Keratinocyte (primary cell): ENCODE data around the gene TRIM56. TPM values are rescaled to one million over a fixed set of nuclear protein-coding genes. Genes with fewer than 3 reads are reported as not detected.
"Not testable (repeated sequence)": the region's sequence is repeated elsewhere in the genome, so short reads cannot be mapped to it uniquely, and the experiment has no call there.

Source experiments
- DNase-seq: peaks from one replicate; pipeline ENCODE4 v3.0.0-alpha.2; 2011; ENCODE audit warnings: low read depth, missing footprints, low spot score
- FAIRE-seq: peaks from 2 replicates; lab custom pipeline; 2011; peaks lifted over from hg19 to GRCh38; lab: Jason Lieb, UNC
- H2AFZ ChIP-seq: 2 replicates; pipeline ENCODE4 v1.6.0; 2012; ENCODE audit warnings: low read length, control low read depth, inconsistent platforms; ENCODE audit not compliant: control insufficient read depth
- H3K27ac ChIP-seq: 2 replicates; pipeline ENCODE4 v1.5.1; 2011; ENCODE audit warnings: low read length; ENCODE audit not compliant: control insufficient read depth, insufficient read depth
- H3K27me3 ChIP-seq: 3 replicates; pipeline ENCODE4 v1.6.0; 2011; ENCODE audit warnings: low read length; ENCODE audit not compliant: control insufficient read depth, insufficient read depth; ENCODE audit errors: extremely low read depth
- H3K36me3 ChIP-seq, 2 experiments: 2 replicates in 1 of 2; 3 replicates in 1 of 2; pipeline ENCODE4 v1.5.1; 2011; ENCODE audit warnings: low read length in 2 of 2, mild to moderate bottlenecking in 1 of 2; ENCODE audit not compliant: control insufficient read depth in 2 of 2, insufficient read depth in 2 of 2; ENCODE audit errors: extremely low read depth in 1 of 2
- H3K4me1 ChIP-seq: 3 replicates; pipeline ENCODE4 v1.5.1; 2011; ENCODE audit warnings: low read length; ENCODE audit not compliant: control insufficient read depth, insufficient read depth; ENCODE audit errors: extremely low read depth
- H3K4me2 ChIP-seq: 3 replicates; pipeline ENCODE4 v1.6.0; 2011; ENCODE audit warnings: low read depth, low read length; ENCODE audit not compliant: control insufficient read depth, insufficient read depth; ENCODE audit errors: extremely low read depth
- H3K4me3 ChIP-seq, 3 experiments: fragments of 200-600 bp in 1 of 3; sonication (generic) in 1 of 3; 2 replicates in 2 of 3; 3 replicates in 1 of 3; pipeline ENCODE4 v1.5.1; 2011 to 2016; ENCODE audit warnings: low read length in 3 of 3, mild to moderate bottlenecking in 3 of 3, control low read depth in 2 of 3, inconsistent platforms in 1 of 3, low read depth in 1 of 3, mixed read lengths in 1 of 3, mixed run types in 1 of 3, moderate library complexity in 1 of 3; ENCODE audit not compliant: control insufficient read depth in 2 of 3, insufficient read depth in 2 of 3; ENCODE audit errors: extremely low read depth in 1 of 3
- H3K79me2 ChIP-seq: 2 replicates; pipeline ENCODE4 v1.6.0; 2012; ENCODE audit warnings: low read length; ENCODE audit not compliant: control insufficient read depth, insufficient read depth
- H3K9ac ChIP-seq: 3 replicates; pipeline ENCODE4 v1.6.0; 2011; ENCODE audit warnings: low read length; ENCODE audit not compliant: control insufficient read depth, insufficient read depth; ENCODE audit errors: extremely low read depth
- H3K9me1 ChIP-seq: 3 replicates; pipeline ENCODE4 v1.6.0; 2011; ENCODE audit warnings: low read length; ENCODE audit not compliant: control insufficient read depth, insufficient read depth; ENCODE audit errors: extremely low read depth
- H3K9me3 ChIP-seq: 2 replicates; pipeline ENCODE4 v1.5.1; 2012; ENCODE audit warnings: low read depth, low read length; ENCODE audit not compliant: control insufficient read depth
- H4K20me1 ChIP-seq: 3 replicates; pipeline ENCODE4 v1.6.0; 2011; ENCODE audit warnings: low read length; ENCODE audit not compliant: control insufficient read depth, insufficient read depth; ENCODE audit errors: extremely low read depth
- CTCF ChIP-seq, 3 experiments: IDR thresholded peaks in 1 of 3; conservative IDR thresholded peaks in 1 of 3; optimal IDR thresholded peaks in 1 of 3; 2 replicates in 2 of 3; 3 replicates in 1 of 3; pipeline versions ENCODE3 to v1.5.1; 2011; ENCODE audit warnings: low read length in 3 of 3, mild to moderate bottlenecking in 3 of 3, moderate library complexity in 2 of 3, control low read depth in 1 of 3, inconsistent platforms in 1 of 3; ENCODE audit not compliant: insufficient read depth in 2 of 3; ENCODE audit errors: extremely low read depth in 1 of 3
- EZH2 ChIP-seq: IDR thresholded peaks from one replicate; pipeline ENCODE4 v1.6.1; 2012; ENCODE audit warnings: inconsistent platforms, mild to moderate bottlenecking, low read length, moderate library complexity
- dilution Hi-C: fragments of 300-500 bp; cut with MboI; formaldehyde crosslinking; loops from one replicate; pipeline ENCODE4 v1.7.0; 2020; ENCODE audit warnings: low sequenced_read_pairs; ENCODE audit not compliant: extremely low pct_ligation_motif_present
- polyA plus RNA-seq, 5 experiments: library from polyadenylated mRNA; depleted of rRNA in 3 of 5; stranded (reverse) in 3 of 5; stranded (forward) in 1 of 5; unstranded in 1 of 5; fragments of >200 nt; gene quantifications; 1 replicate in 1 of 5; 2 replicates in 3 of 5; 3 replicates in 1 of 5; pipeline versions ENCODE4 v1.2.1 to v1.2.3, GENCODE V29; 2011 to 2012; ENCODE audit warnings: missing spikeins in 2 of 5, low read depth in 1 of 5, low replicate concordance in 1 of 5

The TRIM56 gene
- polyA plus RNA-seq, 1 donor (not counting 4 experiments of a cell fraction or from before 2014, with no cell fraction given), result 3.6 TPM

- Histone ChIP-seq H3K79me2 (no peaks in the 10 kb centered on the region), H3K4me1 (no peaks in the 10 kb centered on the region)
- no peak for FAIRE-seq
Observed at GRCh38 chr7:101060992-101061391, 24.3 kb upstream of the TRIM56 start.

GRCh38 chr7:101064176-101064550 lies 21.1 kb upstream of the TRIM56 start:
- H3K36me3 ChIP-seq, H3K79me2 ChIP-seq, FAIRE-seq, DNase-seq, H3K9ac ChIP-seq, H3K27me3 ChIP-seq, H3K9me3 ChIP-seq, H4K20me1 ChIP-seq, H3K9me1 ChIP-seq, H3K4me1 ChIP-seq, H3K4me2 ChIP-seq, H2AFZ ChIP-seq, H3K4me3 ChIP-seq, H3K27ac ChIP-seq, dilution Hi-C loops: not testable (repeated sequence)

More at GRCh38 chr7:101060992-101061391, 24.3 kb upstream of the TRIM56 start:
- no peak overlapping the region for H3K27ac ChIP-seq
- no peak overlapping the region for H3K4me3 ChIP-seq
- H3K4me2 ChIP-seq, result no peak overlapping the region
- no peak overlapping the region for H3K9ac ChIP-seq
- no peak overlapping the region for H2AFZ ChIP-seq
- no peaks in the 10 kb centered on the region for H3K9me1 ChIP-seq
- no peaks in the 10 kb centered on the region for H3K9me3 ChIP-seq
- DNase-seq, result no peak
- no peak for TF ChIP-seq CTCF (optimal IDR thresholded peaks at IDR 0.05 in 1 of 3, IDR thresholded peaks at IDR 0.05 in 1 of 3, conservative IDR thresholded peaks at IDR 0.05 in 1 of 3; ENCODE audit: extremely low read depth in 1 of 3, insufficient read depth in 2 of 3, low read length in 3 of 3)
- TF ChIP-seq EZH2, result no peak
- dilution Hi-C loops, result no loop called here
- H3K36me3 ChIP-seq, result no peaks in the 10 kb centered on the region
- peaks cover 3% of the 10 kb centered on the region for H3K27me3 ChIP-seq
- H4K20me1 ChIP-seq, result no peaks in the 10 kb centered on the region

GRCh38 chr7:101065162-101065561 lies 20.1 kb upstream of the TRIM56 start:
- H3K9me1 ChIP-seq, H3K79me2 ChIP-seq, H3K9me3 ChIP-seq, H3K4me1 ChIP-seq, H3K36me3 ChIP-seq, H2AFZ ChIP-seq, H3K4me2 ChIP-seq, dilution Hi-C loops, H3K27me3 ChIP-seq, H4K20me1 ChIP-seq, FAIRE-seq, DNase-seq, H3K9ac ChIP-seq, H3K27ac ChIP-seq, H3K4me3 ChIP-seq: not testable (repeated sequence)
